Measurements from ENCODE around the gene TESK2. TPM values are rescaled to one million over a fixed set of nuclear protein-coding genes. Genes with fewer than 3 reads are reported as not detected.

The TESK2 gene
- polyA plus RNA-seq, 1 donor (not counting 4 experiments of a cell fraction or from before 2014, with no cell fraction given), result 2.0 TPM

GRCh38 chr1:45373573-45373972 lies 117.4 kb downstream of the TESK2 start:
- Histone ChIP-seq H3K4me1 (ENCODE audit: control insufficient read depth, extremely low read depth, insufficient read depth, low read length) (no peaks in the 10 kb centered on the region), H3K4me3 (ENCODE audit: control insufficient read depth in 2 of 3, extremely low read depth in 1 of 3, insufficient read depth in 2 of 3, low read depth in 1 of 3, low read length in 3 of 3) (no peak overlapping the region), H3K4me2 (ENCODE audit: control insufficient read depth, extremely low read depth, insufficient read depth, low read depth, low read length) (no peak overlapping the region), H3K79me2 (ENCODE audit: control insufficient read depth, insufficient read depth, low read length) (no peaks in the 10 kb centered on the region), H3K36me3 (ENCODE audit: control insufficient read depth in 2 of 2, extremely low read depth in 1 of 2, insufficient read depth in 2 of 2, low read length in 2 of 2) (no peaks in the 10 kb centered on the region), H3K27me3 (ENCODE audit: control insufficient read depth, extremely low read depth, insufficient read depth, low read length) (no peaks in the 10 kb centered on the region), H3K27ac (ENCODE audit: control insufficient read depth, insufficient read depth, low read length) (no peak overlapping the region), H3K9me3 (ENCODE audit: control insufficient read depth, low read depth, low read length) (no peaks in the 10 kb centered on the region), H4K20me1 (ENCODE audit: control insufficient read depth, extremely low read depth, insufficient read depth, low read length) (no peaks in the 10 kb centered on the region), H3K9ac (ENCODE audit: control insufficient read depth, extremely low read depth, insufficient read depth, low read length) (no peak overlapping the region), H2AFZ (ENCODE audit: control insufficient read depth, low read length) (no peak overlapping the region), H3K9me1 (ENCODE audit: control insufficient read depth, extremely low read depth, insufficient read depth, low read length) (no peaks in the 10 kb centered on the region)
- dilution Hi-C loops (cut with MboI; ENCODE audit: extremely low pct_ligation_motif_present, low sequenced_read_pairs), result no loop called here
- DNase-seq (ENCODE audit: low read depth, low spot score) (no peak), FAIRE-seq (no peak)
- TF ChIP-seq CTCF (optimal IDR thresholded peaks at IDR 0.05 in 1 of 3, IDR thresholded peaks at IDR 0.05 in 1 of 3, conservative IDR thresholded peaks at IDR 0.05 in 1 of 3; ENCODE audit: extremely low read depth in 1 of 3, insufficient read depth in 2 of 3, low read length in 3 of 3), result no peak
- TF ChIP-seq EZH2 (IDR thresholded peaks at IDR 0.05; ENCODE audit: low read length), result no peak

GRCh38 chr1:45370575-45370974 lies 120.4 kb downstream of the TESK2 start:
- Histone ChIP-seq H3K4me3 (ENCODE audit: control insufficient read depth in 2 of 3, extremely low read depth in 1 of 3, insufficient read depth in 2 of 3, low read depth in 1 of 3, low read length in 3 of 3) (no peak overlapping the region), H3K79me2 (ENCODE audit: control insufficient read depth, insufficient read depth, low read length) (no peaks in the 10 kb centered on the region), H3K9me3 (ENCODE audit: control insufficient read depth, low read depth, low read length) (no peaks in the 10 kb centered on the region), H3K27ac (ENCODE audit: control insufficient read depth, insufficient read depth, low read length) (no peak overlapping the region), H2AFZ (ENCODE audit: control insufficient read depth, low read length) (no peak overlapping the region), H3K4me1 (ENCODE audit: control insufficient read depth, extremely low read depth, insufficient read depth, low read length) (no peaks in the 10 kb centered on the region), H3K4me2 (ENCODE audit: control insufficient read depth, extremely low read depth, insufficient read depth, low read depth, low read length) (no peak overlapping the region), H3K9ac (ENCODE audit: control insufficient read depth, extremely low read depth, insufficient read depth, low read length) (no peak overlapping the region), H3K27me3 (ENCODE audit: control insufficient read depth, extremely low read depth, insufficient read depth, low read length) (no peaks in the 10 kb centered on the region), H3K9me1 (ENCODE audit: control insufficient read depth, extremely low read depth, insufficient read depth, low read length) (no peaks in the 10 kb centered on the region), H3K36me3 (ENCODE audit: control insufficient read depth in 2 of 2, extremely low read depth in 1 of 2, insufficient read depth in 2 of 2, low read length in 2 of 2) (no peaks in the 10 kb centered on the region), H4K20me1 (ENCODE audit: control insufficient read depth, extremely low read depth, insufficient read depth, low read length) (no peaks in the 10 kb centered on the region)
- dilution Hi-C loops (cut with MboI; ENCODE audit: extremely low pct_ligation_motif_present, low sequenced_read_pairs), result no loop called here
- FAIRE-seq (no peak), DNase-seq (ENCODE audit: low read depth, low spot score) (no peak)
- TF ChIP-seq CTCF (optimal IDR thresholded peaks at IDR 0.05 in 1 of 3, IDR thresholded peaks at IDR 0.05 in 1 of 3, conservative IDR thresholded peaks at IDR 0.05 in 1 of 3; ENCODE audit: extremely low read depth in 1 of 3, insufficient read depth in 2 of 3, low read length in 3 of 3) (no peak), EZH2 (IDR thresholded peaks at IDR 0.05; ENCODE audit: low read length) (no peak)

Measured in keratinocyte (primary cell).